Activated T-cell treated with anti-CD3 and anti-CD28 coated beads, Interleukin-2, amount 50 U/mL, for 72 hours (primary cell): ENCODE results near the gene FOXRED2. TPM values are rescaled to one million over a fixed set of nuclear protein-coding genes. Genes with fewer than 3 reads are reported as not detected.

Experiments used
- ATAC-seq, 2 donors: fragments of 150-1000 bp; cut with Tn5 transposase; replicated peaks in 1 of 2; 2 replicates each; pipeline ENCODE4 v1.10.0; 2021; ENCODE audit warnings: moderate library complexity in 2 of 2, mild to moderate bottlenecking in 1 of 2
- DNase-seq, 2 donors: peaks; one replicate each; pipeline ENCODE4 v3.0.0; 2021 to 2022; ENCODE audit warnings: mixed read lengths in 1 of 2
- H3K27ac Mint-ChIP-seq: one replicate; pipeline ENCODE4 v1.8.0; 2022; ENCODE audit warnings: mild to moderate bottlenecking, moderate library complexity, mixed read lengths
- H3K27me3 Mint-ChIP-seq: one replicate; pipeline ENCODE4 v1.8.0; 2022; ENCODE audit warnings: low read depth, mixed read lengths
- H3K36me3 Mint-ChIP-seq, 2 donors: one replicate each; pipeline ENCODE4 v1.8.0; 2022; ENCODE audit warnings: mixed read lengths in 2 of 2, mild to moderate bottlenecking in 1 of 2; ENCODE audit not compliant: insufficient read depth in 2 of 2
- H3K4me1 Mint-ChIP-seq: one replicate; pipeline ENCODE4 v1.8.0; 2022; ENCODE audit warnings: low read depth, mixed read lengths
- H3K4me3 Mint-ChIP-seq, 2 donors: one replicate each; pipeline ENCODE4 v1.8.0; 2022; ENCODE audit warnings: mild to moderate bottlenecking in 2 of 2, mixed read lengths in 2 of 2, moderate library complexity in 2 of 2
- H3K9me3 Mint-ChIP-seq, 2 donors: one replicate each; pipeline ENCODE4 v1.8.0; 2022; ENCODE audit warnings: mixed read lengths in 2 of 2
- total RNA-seq, 2 donors: library from RNA; stranded (reverse); gene quantifications; one replicate each; pipeline ENCODE4 v1.2.3, GENCODE V29; 2022

The FOXRED2 gene
- total RNA-seq, 2 donors from 2014 or later: 12.6 to 19.3 TPM

DNA sequence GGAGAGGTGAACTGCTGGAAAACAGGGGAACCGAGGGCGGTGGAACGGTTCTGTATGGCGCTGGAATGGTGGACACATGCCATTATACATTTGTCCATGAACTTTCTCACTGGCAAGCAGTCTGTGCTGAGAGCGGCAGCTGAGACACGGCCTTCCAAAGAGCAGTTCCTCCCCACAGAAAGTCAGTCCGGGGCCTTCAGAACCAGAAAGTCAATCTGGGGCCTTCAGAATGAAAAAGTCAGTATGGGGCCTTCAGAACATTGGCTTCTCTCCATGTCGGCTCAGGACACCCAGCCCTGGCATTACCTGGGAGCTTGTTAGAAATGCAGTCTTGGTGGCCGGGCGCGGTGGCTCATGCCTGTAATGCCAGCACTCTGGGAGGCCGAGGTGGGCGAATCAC is 34.2 kb downstream of the FOXRED2 start:
- ATAC-seq (no peak), DNase-seq (no peak)
- H3K27me3 Mint-ChIP-seq: no peaks in the 10 kb centered on the region
- peaks cover 8 to 10% of the 10 kb centered on the region in 2 donors for H3K36me3 Mint-ChIP-seq
- H3K27ac Mint-ChIP-seq: no peak overlapping the region
- H3K4me1 Mint-ChIP-seq: peaks cover 21% of the 10 kb centered on the region
- no peaks in the 10 kb centered on the region for H3K9me3 Mint-ChIP-seq
- H3K4me3 Mint-ChIP-seq: no peak overlapping the region

DNA sequence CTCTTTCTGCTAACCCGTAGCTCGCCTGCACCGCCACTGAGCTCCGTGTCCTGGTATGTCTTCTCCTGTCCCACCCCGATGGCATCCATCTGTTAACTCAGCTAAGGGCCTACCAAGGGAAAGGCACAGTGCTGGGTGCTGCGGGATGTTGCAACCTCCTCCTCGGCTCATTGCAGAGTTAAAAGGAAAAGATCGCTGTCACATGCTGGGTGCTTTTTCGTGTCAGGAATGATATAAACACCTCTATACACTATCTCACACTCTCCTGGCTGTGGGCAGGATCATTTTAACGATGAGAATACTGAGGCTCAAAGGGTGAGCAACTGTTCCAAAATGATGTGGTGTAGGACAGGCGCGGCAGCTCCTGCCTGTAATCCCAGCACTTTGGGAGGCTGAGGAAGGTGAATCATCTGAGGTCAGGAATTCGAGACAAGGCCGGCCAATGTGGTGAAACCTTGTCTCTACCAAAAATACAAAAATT is 35.5 kb downstream of the FOXRED2 start:
- H3K27ac Mint-ChIP-seq: no peak overlapping the region

DNA sequence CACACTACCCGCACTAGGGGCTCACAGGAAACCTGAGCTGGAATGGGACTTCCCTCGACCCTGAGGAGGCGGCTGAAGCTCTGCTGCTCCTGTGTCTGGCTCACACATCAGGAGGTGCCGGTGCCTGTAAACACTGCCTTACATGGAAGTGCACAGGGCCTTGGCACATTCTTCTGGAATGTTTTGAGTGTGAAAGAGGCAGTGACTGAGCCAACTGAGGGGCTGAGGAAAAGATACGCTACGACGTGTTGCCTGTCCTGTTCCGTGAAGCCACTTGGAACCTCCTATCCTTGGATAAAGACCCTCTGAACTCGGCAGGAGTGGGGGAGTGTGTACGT is 35.9 kb downstream of the FOXRED2 start:
- H3K27ac Mint-ChIP-seq: no peak overlapping the region
- H3K9me3 Mint-ChIP-seq: no peaks in the 10 kb centered on the region
- no peak for ATAC-seq
- DNase-seq: no peak
- peaks cover 0 to 2% of the 10 kb centered on the region in 2 donors for H3K36me3 Mint-ChIP-seq
- H3K4me3 Mint-ChIP-seq: no peak overlapping the region
- peaks cover 39% of the 10 kb centered on the region for H3K4me1 Mint-ChIP-seq
- H3K27me3 Mint-ChIP-seq: no peaks in the 10 kb centered on the region

More for the DNA sequence above, 35.5 kb downstream of the FOXRED2 start:
- ATAC-seq (no peak), DNase-seq (no peak)
- Mint-ChIP-seq H3K9me3 (no peaks in the 10 kb centered on the region), H3K36me3 (peaks cover 0 to 2% of the 10 kb centered on the region in 2 donors), H3K4me1 (peaks cover 34% of the 10 kb centered on the region), H3K27me3 (no peaks in the 10 kb centered on the region), H3K4me3 (no peak overlapping the region)

- DNase-seq: peak; percentile 79 to 83
- no peaks in the 10 kb centered on the region for H3K27me3 Mint-ChIP-seq
- H3K36me3 Mint-ChIP-seq: peaks cover 0 to 2% of the 10 kb centered on the region in 2 donors
- H3K4me3 Mint-ChIP-seq: no peak overlapping the region
- peaks cover 43% of the 10 kb centered on the region for H3K4me1 Mint-ChIP-seq
- H3K9me3 Mint-ChIP-seq: no peaks in the 10 kb centered on the region
- peak overlapping the region; percentile 65 for H3K27ac Mint-ChIP-seq
- peak; percentile 85 to 93 for ATAC-seq
Measured at GRCh38 chr22:36470162-36470993, 36.5 kb downstream of the FOXRED2 start.

DNA sequence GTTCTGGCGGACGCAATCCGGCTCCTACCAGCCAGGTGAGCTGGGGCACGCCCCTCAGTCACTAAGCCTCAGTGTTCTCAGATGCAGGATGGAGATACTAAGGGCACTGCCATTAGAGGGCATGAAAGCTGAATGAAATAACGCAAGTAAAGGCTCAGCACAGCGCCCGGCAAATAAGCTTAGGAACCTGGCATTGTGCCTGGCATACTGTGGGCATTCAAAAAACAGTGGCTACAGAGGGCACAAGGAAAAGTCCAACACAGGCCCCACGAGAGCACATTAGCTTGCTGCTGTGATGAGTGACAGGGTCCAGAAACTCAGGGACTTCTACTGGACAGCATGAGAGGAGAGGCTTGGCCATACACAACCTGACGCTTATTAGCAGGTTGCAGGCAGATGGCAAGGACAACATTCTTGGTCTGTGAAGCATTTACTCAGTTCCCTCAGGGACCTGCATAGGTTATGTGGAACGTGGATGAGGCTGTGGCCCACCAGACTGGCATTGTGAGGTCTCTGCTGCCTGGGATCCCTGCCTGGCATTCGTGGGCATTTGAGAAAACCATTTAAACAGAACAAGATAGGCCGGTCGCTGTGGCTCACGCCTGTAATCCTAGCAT is 37.6 kb downstream of the FOXRED2 start:
- ATAC-seq: no peak
- Mint-ChIP-seq H3K27ac (no peak overlapping the region), H3K9me3 (no peaks in the 10 kb centered on the region), H3K27me3 (no peaks in the 10 kb centered on the region), H3K4me3 (no peak overlapping the region), H3K4me1 (peaks cover 43% of the 10 kb centered on the region), H3K36me3 (peaks cover 0 to 2% of the 10 kb centered on the region in 2 donors)
- DNase-seq: no peak

- Mint-ChIP-seq H3K27me3 (no peaks in the 10 kb centered on the region), H3K9me3 (no peaks in the 10 kb centered on the region), H3K4me1 (peaks cover 43% of the 10 kb centered on the region), H3K27ac (no peak overlapping the region), H3K4me3 (peak overlapping the region in 1 of 2 donors; percentile 29), H3K36me3 (peaks cover 0 to 2% of the 10 kb centered on the region in 2 donors)
- DNase-seq: peak; percentile 17 to 29
- ATAC-seq: peak; percentile 27 to 35
Measured at GRCh38 chr22:36467946-36468345, 38.9 kb downstream of the FOXRED2 start.

- Mint-ChIP-seq H3K9me3 (no peaks in the 10 kb centered on the region), H3K36me3 (peaks cover 0 to 2% of the 10 kb centered on the region in 2 donors), H3K27ac (peak overlapping the region; percentile 83), H3K27me3 (no peaks in the 10 kb centered on the region), H3K4me3 (no peak overlapping the region), H3K4me1 (peaks cover 43% of the 10 kb centered on the region)
- DNase-seq: no peak
- no peak for ATAC-seq
Measured at GRCh38 chr22:36467042-36467810, 39.6 kb downstream of the FOXRED2 start.

DNA sequence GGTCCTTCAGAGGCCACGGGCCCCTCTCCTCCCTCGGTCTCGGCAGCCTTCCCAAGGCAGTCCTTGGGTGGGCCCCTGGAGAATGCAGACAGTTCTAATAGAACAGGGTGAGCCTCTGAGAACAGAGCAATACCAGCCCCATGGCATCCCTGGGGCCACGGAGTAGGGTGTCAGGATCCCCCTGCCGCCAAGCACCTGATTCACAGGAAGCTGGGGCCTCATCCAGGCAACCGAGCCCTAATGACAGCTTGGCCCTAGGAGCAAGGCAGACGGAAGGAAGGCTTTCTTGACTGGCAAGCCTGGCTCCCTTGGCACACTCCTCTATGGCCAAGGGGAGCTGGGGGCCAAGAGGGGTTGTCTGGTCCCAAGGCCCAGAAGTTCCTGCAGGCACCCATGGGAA is 40.6 kb downstream of the FOXRED2 start:
- H3K36me3 Mint-ChIP-seq: peaks cover 0 to 2% of the 10 kb centered on the region in 2 donors
- no peak overlapping the region for H3K4me3 Mint-ChIP-seq
- ATAC-seq (no peak), DNase-seq (no peak)
- no peaks in the 10 kb centered on the region for H3K27me3 Mint-ChIP-seq
- H3K4me1 Mint-ChIP-seq: peaks cover 43% of the 10 kb centered on the region
- H3K9me3 Mint-ChIP-seq: no peaks in the 10 kb centered on the region
- H3K27ac Mint-ChIP-seq: no peak overlapping the region

- Mint-ChIP-seq H3K27me3 (no peaks in the 10 kb centered on the region), H3K4me1 (peaks cover 39% of the 10 kb centered on the region), H3K36me3 (no peaks in the 10 kb centered on the region), H3K4me3 (no peak overlapping the region), H3K9me3 (no peaks in the 10 kb centered on the region), H3K27ac (no peak overlapping the region)
- ATAC-seq (no peak), DNase-seq (no peak)
Measured at GRCh38 chr22:36465232-36466021, 41.4 kb downstream of the FOXRED2 start.

GRCh38 chr22:36464715-36465231 is 42.1 kb downstream of the FOXRED2 start:
- Mint-ChIP-seq H3K27me3 (no peaks in the 10 kb centered on the region), H3K9me3 (no peaks in the 10 kb centered on the region), H3K4me3 (no peak overlapping the region), H3K36me3 (no peaks in the 10 kb centered on the region), H3K4me1 (peaks cover 33% of the 10 kb centered on the region), H3K27ac (no peak overlapping the region)
- no peak for ATAC-seq
- DNase-seq: no peak

DNA sequence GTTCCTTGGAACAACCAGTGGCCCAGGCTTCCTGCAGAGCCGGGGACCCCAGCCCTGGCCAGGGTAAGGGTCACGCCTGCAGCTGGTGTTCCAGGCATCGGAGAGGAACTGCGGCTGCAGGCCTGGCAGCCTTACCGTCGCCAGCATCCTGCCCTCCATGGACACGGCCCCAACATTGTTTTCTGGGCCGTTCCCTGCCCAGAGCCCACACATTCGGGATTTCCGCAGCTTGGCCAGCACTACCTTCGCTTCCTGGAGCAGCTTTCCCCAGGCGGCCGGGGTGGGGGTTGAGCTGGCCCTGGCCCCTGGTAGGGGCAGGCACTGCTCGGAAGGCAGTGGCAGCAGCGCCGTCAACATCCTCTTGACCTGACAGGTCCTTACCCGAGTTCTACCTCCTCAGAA is 43.1 kb downstream of the FOXRED2 start:
- Mint-ChIP-seq H3K27ac (no peak overlapping the region), H3K36me3 (no peaks in the 10 kb centered on the region), H3K4me1 (peaks cover 33% of the 10 kb centered on the region), H3K27me3 (no peaks in the 10 kb centered on the region), H3K4me3 (no peak overlapping the region), H3K9me3 (no peaks in the 10 kb centered on the region)
- no peak for ATAC-seq
- DNase-seq: no peak
